Neural cell (in vitro differentiated cells): Measurements from ENCODE around the gene TGFBR3L. TPM values are rescaled to one million over a fixed set of nuclear protein-coding genes. Genes with fewer than 3 reads are reported as not detected.
A peak's percentile ranks its signal among the peaks of the same experiment; 100 is the strongest.

ENCODE experiments used
- H2AFZ ChIP-seq: fragments of 200-600, 300-800 bp; sonication (generic), shearing (Covaris generic); 2 replicates; pipeline ENCODE4 v1.6.0; 2014; ENCODE audit warnings: low read depth, mild to moderate bottlenecking, antibody characterized with exemption, low read length, moderate library complexity
- H3F3A ChIP-seq: fragments of 200-600 bp; shearing (Covaris generic); 2 replicates; pipeline ENCODE4 v1.6.1; 2016; ENCODE audit warnings: mild to moderate bottlenecking, moderate library complexity, mixed read lengths, antibody characterized with exemption, low read length; ENCODE audit not compliant: insufficient read depth, poor library complexity, severe bottlenecking
- H3K27ac ChIP-seq: fragments of 200-600, 300-800 bp; sonication (generic), shearing (Covaris generic); 2 replicates; pipeline ENCODE4 v1.5.1; 2014; ENCODE audit warnings: mild to moderate bottlenecking, low read length, moderate library complexity
- H3K27me3 ChIP-seq: fragments of 300-800, 200-600 bp; sonication (generic), shearing (Covaris generic); 2 replicates; pipeline ENCODE4 v1.6.0; 2014; ENCODE audit warnings: mild to moderate bottlenecking, low read depth, low read length, moderate library complexity; ENCODE audit not compliant: insufficient read depth
- H3K36me3 ChIP-seq: fragments of 300-800, 200-600 bp; sonication (generic), shearing (Covaris generic); 2 replicates; pipeline ENCODE4 v1.5.1; 2014; ENCODE audit warnings: mild to moderate bottlenecking, antibody characterized with exemption, low read length, moderate library complexity; ENCODE audit not compliant: insufficient read depth
- H3K4me2 ChIP-seq: fragments of 300-800, 200-600 bp; sonication (generic), shearing (Covaris generic); 2 replicates; pipeline ENCODE4 v1.6.0; 2014; ENCODE audit warnings: mild to moderate bottlenecking, low read length
- H3K4me3 ChIP-seq: fragments of 300-800, 200-600 bp; sonication (generic), shearing (Covaris generic); 2 replicates; pipeline ENCODE4 v1.5.1; 2014; ENCODE audit warnings: mild to moderate bottlenecking, low read length, moderate library complexity
- H3K79me2 ChIP-seq: fragments of 200-600 bp; shearing (Covaris generic); replicated peaks from 2 replicates; pipeline ENCODE4 v1.6.0; 2014; ENCODE audit warnings: mild to moderate bottlenecking, low read length, moderate library complexity; ENCODE audit not compliant: insufficient read depth
- H3K9ac ChIP-seq: fragments of 300-800, 200-600 bp; sonication (generic), shearing (Covaris generic); 2 replicates; pipeline ENCODE4 v1.6.1; 2016; ENCODE audit warnings: mild to moderate bottlenecking, low read length, mixed read lengths
- H3K9me2 ChIP-seq: fragments of 200-600 bp; shearing (Covaris generic); 2 replicates; pipeline ENCODE4 v1.6.1; 2016; ENCODE audit warnings: mild to moderate bottlenecking, low read length, mixed read lengths; ENCODE audit not compliant: insufficient read depth
- H3K9me3 ChIP-seq: fragments of 200-600, 300-800 bp; sonication (generic), shearing (Covaris generic); 2 replicates; pipeline ENCODE4 v1.6.1; 2016; ENCODE audit warnings: mild to moderate bottlenecking, mixed run types, low read length, moderate library complexity, mixed read lengths
- H4K20me1 ChIP-seq: fragments of 200-600 bp; shearing (Covaris generic); 2 replicates; pipeline ENCODE4 v1.6.1; 2016; ENCODE audit warnings: mild to moderate bottlenecking, mixed run types; ENCODE audit not compliant: insufficient read depth
- CTCF ChIP-seq: fragments of 450-650 bp; IDR thresholded peaks from 2 replicates; pipeline ENCODE4 v1.5.1; 2014; ENCODE audit warnings: antibody characterized with exemption, mild to moderate bottlenecking, moderate library complexity; ENCODE audit not compliant: poor library complexity, severe bottlenecking
- EP300 ChIP-seq: fragments of 450-650 bp; conservative IDR thresholded peaks from 2 replicates; pipeline ENCODE4 v1.6.1; 2014; ENCODE audit warnings: antibody characterized with exemption, mild to moderate bottlenecking, moderate library complexity; ENCODE audit not compliant: poor library complexity, severe bottlenecking
- EZH2 ChIP-seq: fragments of 200-600, 300-800 bp; shearing (Covaris generic), sonication (generic); IDR thresholded peaks from 2 replicates; pipeline ENCODE4 v1.6.1; 2014; ENCODE audit warnings: antibody characterized with exemption, low read length, borderline replicate concordance, mild to moderate bottlenecking; ENCODE audit not compliant: insufficient read depth, poor library complexity, severe bottlenecking
- MXI1 ChIP-seq: fragments of 450-650 bp; conservative IDR thresholded peaks from 2 replicates; pipeline ENCODE4 v1.6.1; 2014; ENCODE audit warnings: antibody characterized with exemption, mild to moderate bottlenecking; ENCODE audit not compliant: poor library complexity, severe bottlenecking
- POLR2AphosphoS5 ChIP-seq: IDR thresholded peaks from 2 replicates; pipeline ENCODE4 v1.6.1; 2012
- RAD21 ChIP-seq: fragments of 450-650 bp; conservative IDR thresholded peaks from 2 replicates; pipeline ENCODE4 v1.6.1; 2014; ENCODE audit warnings: antibody characterized with exemption, mild to moderate bottlenecking, moderate library complexity
- REST ChIP-seq: IDR thresholded peaks from 2 replicates; pipeline ENCODE4 v1.6.1; 2012; ENCODE audit warnings: borderline replicate concordance
- SMC3 ChIP-seq: fragments of 450-650 bp; conservative IDR thresholded peaks from 2 replicates; pipeline ENCODE4 v1.6.1; 2014; ENCODE audit warnings: antibody characterized with exemption, mild to moderate bottlenecking, moderate library complexity; ENCODE audit not compliant: poor library complexity
- TAF1 ChIP-seq: IDR thresholded peaks from 2 replicates; pipeline ENCODE4 v1.6.1; 2012; ENCODE audit warnings: low read depth
- polyA plus RNA-seq: library from polyadenylated mRNA; depleted of rRNA; stranded (reverse); fragments of >200 nt; gene quantifications from 2 replicates; pipeline ENCODE4 v1.2.3, GENCODE V29; 2014

The TGFBR3L gene
- polyA plus RNA-seq, 1 donor from 2014 or later: not detected

- no peak overlapping the region for H3K9ac ChIP-seq
- H3K27ac ChIP-seq: no peak overlapping the region
- no peaks in the 10 kb centered on the region for H3F3A ChIP-seq
- no peak overlapping the region for H2AFZ ChIP-seq
- H3K4me3 ChIP-seq: no peak overlapping the region
- TF ChIP-seq POLR2AphosphoS5 (no peak), RAD21 (no peak), CTCF (no peak)
- H4K20me1 ChIP-seq: no peaks in the 10 kb centered on the region
- no peaks in the 10 kb centered on the region for H3K27me3 ChIP-seq
- no peak overlapping the region for H3K4me2 ChIP-seq
- H3K9me3 ChIP-seq: no peaks in the 10 kb centered on the region
- peaks cover 22% of the 10 kb centered on the region for H3K79me2 ChIP-seq
- H3K36me3 ChIP-seq: no peaks in the 10 kb centered on the region
- no peaks in the 10 kb centered on the region for H3K9me2 ChIP-seq
Measured at GRCh38 chr19:7901337-7901736, 13.3 kb upstream of the TGFBR3L start.

- H3K9me2 ChIP-seq: no peaks in the 10 kb centered on the region
- H3K27ac ChIP-seq: peak overlapping the region; percentile 85
- no peaks in the 10 kb centered on the region for H4K20me1 ChIP-seq
- H3K79me2 ChIP-seq: peaks cover 22% of the 10 kb centered on the region
- peak overlapping the region; percentile 80 for H2AFZ ChIP-seq
- H3K9ac ChIP-seq: peak overlapping the region; percentile 82
- no peak for TF ChIP-seq REST
- no peak for TF ChIP-seq POLR2AphosphoS5
- TF ChIP-seq RAD21: no peak
- TF ChIP-seq CTCF: no peak
- no peak for TF ChIP-seq EZH2
- TF ChIP-seq TAF1: no peak
- no peak for TF ChIP-seq EP300
- TF ChIP-seq MXI1: no peak
- TF ChIP-seq SMC3: no peak
- H3K36me3 ChIP-seq: no peaks in the 10 kb centered on the region
- H3K4me3 ChIP-seq: peak overlapping the region; percentile 77
- no peaks in the 10 kb centered on the region for H3K27me3 ChIP-seq
- peak overlapping the region; percentile 88 for H3K4me2 ChIP-seq
- no peaks in the 10 kb centered on the region for H3K9me3 ChIP-seq
- no peaks in the 10 kb centered on the region for H3F3A ChIP-seq
Measured at GRCh38 chr19:7902796-7903243, 11.8 kb upstream of the TGFBR3L start.
